Left colon (tissue), 2 donors: ENCODE data around the gene ATP2C2. TPM values are rescaled to one million over a fixed set of nuclear protein-coding genes. Genes with fewer than 3 reads are reported as not detected.

Experiments used
- ATAC-seq: fragments of 200-7000 bp; cut with Tn5 transposase; one replicate; pipeline ENCODE4 v1.9.1; 2020; ENCODE audit warnings: mild to moderate bottlenecking, moderate library complexity
- DNase-seq, 2 donors: peaks; one replicate each; pipeline ENCODE4 v3.0.0-alpha.2; 2020
- intact Hi-C, 2 donors: fragments of 100-400 bp; cut with DNase I in 1 of 2; cut with micrococcal nuclease in 1 of 2; formaldehyde crosslinking; loops; one replicate each; pipeline versions ENCODE4 v1.11.2 to v1.14.0; 2022; cut with DNase I, micrococcal nuclease
- total RNA-seq, 2 donors: library from RNA; stranded (reverse); fragmentation: NEBNext Ultra II Directional; extraction: Animal tissue kit (Norgen Biotek cat#: 25700); gene quantifications; one replicate each; pipeline ENCODE4 v1.2.1, GENCODE V29; 2021
- donor health status: DM: no; HTN: no; CAD: no.
- donor health status: DM: yes; HTN: yes; CAD: no.

ATP2C2 gene
- total RNA-seq, 2 donors from 2014 or later: 188 to 253 TPM

DNA sequence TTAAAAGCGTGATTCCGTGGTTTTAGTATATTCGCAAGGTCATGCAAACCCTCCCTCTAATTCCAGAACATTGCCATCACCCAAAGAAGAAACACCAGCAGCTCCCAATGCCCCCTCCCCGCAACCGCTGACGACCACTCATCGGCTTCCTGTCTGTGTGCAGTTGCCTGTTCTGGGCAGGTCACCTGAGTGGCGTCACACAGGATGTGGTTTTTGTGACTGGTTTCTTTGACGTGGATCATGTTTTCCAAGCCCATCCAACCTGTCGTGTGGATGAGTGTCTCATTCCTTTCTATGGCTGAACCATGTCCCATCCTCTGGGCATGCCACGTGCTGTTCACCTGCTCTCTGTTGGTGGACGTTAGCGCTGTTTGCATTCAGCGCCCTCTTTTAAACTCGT is 8.2 kb upstream of the ATP2C2 start:
- DNase-seq (peak in 1 of 2 donors; percentile 20), ATAC-seq (no peak)
- intact Hi-C loops: no loop called here

DNA sequence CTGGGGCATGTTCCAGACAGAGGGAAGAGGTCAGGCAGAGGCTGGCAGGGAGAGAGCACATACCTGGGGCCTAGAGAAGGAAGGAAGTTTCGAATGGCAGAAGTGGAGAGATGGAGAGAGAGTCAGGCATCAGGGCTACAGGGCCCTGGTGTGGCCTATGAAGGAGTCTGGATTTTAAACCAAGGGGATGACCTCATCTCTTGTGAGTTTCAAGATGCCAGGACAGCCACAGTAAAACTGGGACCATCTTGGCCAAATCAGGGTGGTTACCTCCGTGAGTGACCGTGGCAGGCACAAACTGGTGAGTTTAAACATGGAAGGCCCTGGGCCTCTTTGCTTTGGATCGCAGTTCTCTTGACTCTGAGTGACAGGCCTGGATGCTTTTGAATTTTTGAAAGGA is 7.6 kb upstream of the ATP2C2 start:
- ATAC-seq (no peak), DNase-seq (no peak)
- intact Hi-C loops: no loop called here

DNA sequence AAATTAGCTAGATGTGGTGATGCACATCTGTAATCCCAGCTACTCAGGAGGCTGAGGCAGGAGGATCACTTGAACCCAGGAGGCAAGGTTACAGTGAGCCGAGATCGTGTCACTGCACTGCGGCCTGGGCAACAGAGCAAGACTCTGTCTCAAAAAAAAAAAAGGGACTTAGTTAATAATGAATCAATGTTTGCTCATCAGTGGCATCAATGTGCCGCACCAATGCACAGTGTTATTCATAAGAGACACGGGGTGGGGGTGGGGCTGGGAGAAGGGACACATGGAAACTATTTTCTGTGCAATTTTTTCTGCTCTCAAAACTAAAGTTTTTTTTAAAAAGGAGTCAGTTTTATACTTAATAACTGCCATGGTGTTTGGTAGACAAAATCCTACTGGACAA is 6.8 kb upstream of the ATP2C2 start:
- intact Hi-C loops: no loop called here
- ATAC-seq (no peak), DNase-seq (no peak)

DNA sequence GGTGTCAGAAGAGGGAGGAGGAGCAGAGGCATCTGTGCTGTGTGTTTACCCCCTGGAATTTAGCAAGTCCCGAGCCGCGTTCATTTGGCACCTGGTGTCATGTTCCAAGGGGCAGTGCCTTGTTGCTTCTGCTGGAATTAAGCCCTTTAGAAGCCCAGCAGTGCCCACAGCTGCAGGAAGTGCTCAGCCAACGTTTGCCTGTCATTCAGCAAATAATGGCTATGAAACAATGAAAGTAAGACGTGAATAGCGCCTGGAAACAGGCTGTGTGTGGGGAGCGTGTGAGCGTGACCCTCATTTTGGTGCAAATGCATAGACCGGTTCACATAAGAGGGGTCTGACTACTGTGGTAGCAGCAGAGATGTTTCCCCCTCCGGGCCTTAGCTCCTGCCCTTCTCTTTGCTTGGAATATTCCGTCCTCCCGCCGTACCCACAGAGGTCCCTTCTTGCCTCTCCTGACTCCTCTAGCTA is 5.8 kb upstream of the ATP2C2 start:
- peak; percentile 27 for ATAC-seq

DNA sequence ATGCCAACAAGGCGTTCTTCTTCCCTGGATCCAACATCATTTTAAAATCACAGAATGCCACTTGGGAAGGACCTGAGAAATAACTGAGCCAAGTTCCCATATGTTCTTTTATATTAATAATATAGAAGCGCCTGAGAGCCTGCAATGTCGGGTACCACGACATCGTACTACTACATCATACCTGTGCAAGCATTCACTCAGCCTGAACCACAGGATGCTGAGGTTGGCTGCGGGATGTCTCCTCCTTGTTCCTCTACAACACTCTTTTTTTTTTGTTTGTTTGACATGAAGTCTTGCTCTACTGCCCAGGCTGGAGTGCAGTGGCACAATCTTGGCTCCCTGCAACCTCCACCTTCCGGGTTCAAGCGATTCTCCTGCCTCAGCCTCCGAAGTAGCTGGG is 2.1 kb upstream of the ATP2C2 start:
- intact Hi-C loops: no loop called here
- ATAC-seq: no peak
- no peak for DNase-seq

More for the DNA sequence above, 5.8 kb upstream of the ATP2C2 start:
- DNase-seq: peak in 1 of 2 donors; percentile 62
- intact Hi-C loops: no loop called here

DNA sequence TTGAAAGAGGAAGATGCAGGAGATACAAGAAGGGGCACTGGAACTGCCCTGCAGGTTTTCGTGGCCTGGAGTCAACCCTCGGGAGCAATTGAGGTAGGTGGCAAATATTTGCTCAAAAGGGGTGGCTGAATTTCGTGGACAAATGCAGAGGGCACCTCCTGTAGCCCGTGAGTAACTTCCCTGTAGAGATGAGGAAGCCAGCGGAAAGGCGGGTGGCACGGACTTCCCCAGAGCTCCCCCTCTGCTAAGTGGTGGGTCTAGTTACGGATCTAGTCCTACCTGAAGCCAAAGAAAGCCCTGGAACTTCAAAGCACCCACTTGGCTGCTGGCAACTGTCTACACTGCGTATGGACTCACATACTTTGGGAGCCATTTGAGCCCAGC is 1.0 kb upstream of the ATP2C2 start:
- DNase-seq: peak; percentile 68 to 74
- intact Hi-C loops: no loop called here
- peak; percentile 49 for ATAC-seq

DNA sequence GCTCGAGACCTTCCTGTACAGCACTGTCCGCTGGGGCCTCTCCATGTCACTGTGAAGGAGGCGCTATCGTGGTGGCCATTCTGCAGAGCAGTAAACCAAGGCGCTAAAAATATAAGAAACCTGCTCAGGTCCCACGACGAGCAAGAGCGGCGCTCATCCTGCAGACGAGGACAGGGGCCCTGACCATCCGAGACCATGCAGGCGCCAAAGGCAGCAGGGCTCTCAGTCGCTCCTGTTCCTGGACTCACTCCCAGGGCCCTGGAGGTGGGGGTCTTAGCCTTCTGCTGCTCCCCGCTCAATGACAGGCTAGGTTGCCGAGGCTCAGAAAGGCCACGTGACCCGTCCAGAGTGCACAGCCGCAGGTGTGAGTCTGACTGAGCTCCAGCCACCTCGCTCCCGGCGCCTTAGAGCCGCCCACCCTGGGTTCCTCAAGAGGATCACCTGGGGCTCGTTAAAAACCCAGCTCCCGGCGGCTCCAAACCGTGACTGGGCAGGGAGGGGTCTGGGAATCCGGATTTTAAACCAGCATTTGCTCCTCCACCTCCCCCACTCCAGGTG is 509 bp upstream of the ATP2C2 start:
- ATAC-seq (peak; percentile 50), DNase-seq (peak; percentile 69 to 73)
- intact Hi-C loops: no loop called here

DNA sequence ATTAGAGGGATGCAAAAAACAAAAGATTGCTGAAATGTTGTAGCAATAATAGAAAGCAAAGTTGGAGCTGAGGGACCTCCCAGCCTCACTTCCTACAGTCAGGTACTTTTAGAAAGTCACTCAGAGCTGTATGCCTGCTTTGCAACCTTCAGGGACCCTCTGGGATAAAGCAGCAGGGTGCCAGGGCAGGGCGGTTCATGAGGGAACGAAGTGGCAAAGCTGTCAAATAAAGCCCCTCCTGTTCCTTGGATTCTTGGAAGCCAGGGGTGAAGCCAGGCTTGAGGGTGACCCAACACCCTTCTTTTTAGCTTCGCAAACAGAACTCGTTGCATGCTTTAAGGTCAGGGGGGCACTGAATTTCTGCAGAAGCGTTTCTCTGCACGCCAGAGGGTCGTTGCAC is 767 bp downstream of the ATP2C2 start:
- DNase-seq: no peak

DNA sequence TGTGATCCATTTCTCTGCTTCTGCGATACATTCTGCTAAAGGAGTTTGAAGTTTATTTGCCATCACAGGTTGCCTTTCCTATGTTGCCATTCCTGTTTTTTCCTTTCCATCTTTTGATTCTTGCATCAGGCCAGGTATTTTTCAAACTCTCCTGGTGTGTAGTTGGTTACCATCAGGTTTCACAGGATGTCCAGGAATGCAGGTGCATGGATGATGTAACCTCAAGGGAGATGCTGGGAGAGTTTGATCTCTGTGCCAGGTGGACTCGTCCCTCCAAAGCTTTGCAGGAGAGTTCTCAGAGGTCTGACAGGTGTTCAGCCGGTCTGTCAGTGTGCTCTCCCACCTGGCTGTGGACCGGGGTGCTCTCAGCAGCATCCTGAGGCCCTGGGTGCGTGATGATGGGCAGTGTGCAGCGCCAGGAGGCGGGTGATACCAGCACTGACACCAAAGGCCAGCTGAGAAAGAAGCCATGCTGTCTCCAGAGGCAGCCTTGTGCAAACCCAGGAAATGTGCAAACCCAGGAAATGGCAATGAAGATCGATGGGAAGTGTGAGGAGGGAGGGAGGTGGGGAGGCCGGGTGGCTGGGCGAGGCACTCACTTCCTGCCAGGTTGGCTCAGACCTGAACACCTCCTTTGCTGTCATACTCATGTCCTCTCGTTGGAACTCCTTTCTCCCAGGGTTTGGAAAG is 1.7 kb downstream of the ATP2C2 start:
- DNase-seq (peak; percentile 68 to 80), ATAC-seq (peak; percentile 60)
- intact Hi-C loops: no loop called here

More for the DNA sequence above, 767 bp downstream of the ATP2C2 start:
- no peak for ATAC-seq
- intact Hi-C loops: no loop called here

DNA sequence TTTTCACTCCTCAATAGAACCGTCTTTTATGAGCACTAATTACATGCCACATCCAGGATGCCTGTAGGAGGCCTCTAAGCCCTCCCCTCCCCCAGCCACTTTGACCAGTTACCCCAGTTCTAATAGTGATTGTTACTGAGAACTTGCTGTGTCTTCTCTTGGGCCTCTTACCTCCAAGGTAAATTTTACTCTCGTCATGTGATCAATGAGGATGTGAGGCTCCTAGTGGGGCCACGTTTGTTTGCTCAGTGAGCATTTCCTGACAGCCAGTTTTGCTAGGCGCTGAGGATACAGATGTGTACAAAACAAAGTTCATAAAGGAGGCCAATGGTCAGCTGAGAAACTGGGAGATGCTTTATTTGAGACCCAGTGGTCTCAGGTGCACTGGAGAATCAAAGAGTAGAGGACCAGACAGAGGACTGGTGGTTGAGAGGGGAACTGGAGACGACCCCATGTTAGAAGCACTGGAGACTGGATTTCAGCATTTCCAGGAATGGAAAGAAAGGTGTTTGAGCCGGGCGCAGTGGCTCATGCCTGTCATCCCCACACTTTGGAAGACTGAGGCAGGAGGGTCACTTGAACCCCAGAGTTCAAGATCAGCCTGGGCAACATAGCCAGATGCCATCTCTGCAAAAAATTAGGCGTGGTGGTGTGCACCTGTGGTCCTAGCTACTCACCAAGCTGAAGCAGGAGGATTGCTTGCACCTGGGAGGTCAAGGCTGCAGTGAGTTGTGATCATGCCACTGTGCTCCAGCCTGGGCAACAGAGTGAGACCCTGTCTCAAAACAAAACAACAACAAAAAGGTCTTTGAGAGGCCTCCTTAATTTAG is 2.6 kb downstream of the ATP2C2 start:
- DNase-seq (peak in 1 of 2 donors; percentile 63), ATAC-seq (peak; percentile 30)
- intact Hi-C loops: no loop called here

DNA sequence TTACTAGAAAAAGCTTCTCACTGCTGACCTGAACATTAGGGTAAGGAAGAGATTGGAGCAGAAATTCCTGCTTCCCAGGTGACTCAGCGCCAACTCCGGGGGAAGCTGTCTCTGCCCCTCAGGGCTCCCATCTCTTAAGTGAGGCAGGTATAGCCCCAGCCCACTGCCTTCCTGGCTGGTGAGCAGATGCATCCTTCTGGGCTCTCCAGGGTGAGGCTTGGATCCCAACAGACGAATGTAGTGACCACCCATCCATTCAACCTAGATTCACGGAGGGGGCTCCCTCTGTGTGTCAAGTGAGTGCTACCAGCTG is 3.2 kb downstream of the ATP2C2 start:
- intact Hi-C loops: no loop called here

DNA sequence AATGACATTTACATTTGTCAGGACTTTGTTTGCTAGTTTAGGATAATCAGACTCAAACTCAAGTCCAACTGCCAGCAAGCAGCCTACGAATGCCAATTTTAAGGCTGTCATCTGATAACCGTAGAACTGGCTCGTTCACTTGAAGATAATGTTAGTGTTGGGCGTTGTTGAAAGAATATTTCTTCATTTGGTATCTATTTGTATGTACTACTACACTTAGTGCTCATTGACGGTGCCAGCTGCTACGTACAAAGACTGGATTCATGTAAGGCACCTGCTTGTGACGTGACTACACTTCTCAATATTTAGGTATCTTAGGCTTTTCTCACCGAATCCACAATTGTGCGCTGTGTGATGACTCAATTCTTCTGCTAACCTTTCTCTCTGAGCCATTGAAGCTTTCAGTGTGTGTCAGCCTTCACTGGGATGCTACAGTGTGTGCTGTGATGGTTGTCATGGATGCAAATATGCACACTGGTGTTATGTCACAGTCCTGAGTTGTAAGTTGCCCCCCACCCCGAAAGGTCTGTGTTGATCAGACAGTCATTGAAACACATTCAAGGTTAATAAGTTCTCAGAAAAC is 5.7 kb downstream of the ATP2C2 start:
- intact Hi-C loops: no loop called here
- ATAC-seq (no peak), DNase-seq (no peak)

More for the DNA sequence above, 3.2 kb downstream of the ATP2C2 start:
- ATAC-seq: no peak
- no peak for DNase-seq

DNA sequence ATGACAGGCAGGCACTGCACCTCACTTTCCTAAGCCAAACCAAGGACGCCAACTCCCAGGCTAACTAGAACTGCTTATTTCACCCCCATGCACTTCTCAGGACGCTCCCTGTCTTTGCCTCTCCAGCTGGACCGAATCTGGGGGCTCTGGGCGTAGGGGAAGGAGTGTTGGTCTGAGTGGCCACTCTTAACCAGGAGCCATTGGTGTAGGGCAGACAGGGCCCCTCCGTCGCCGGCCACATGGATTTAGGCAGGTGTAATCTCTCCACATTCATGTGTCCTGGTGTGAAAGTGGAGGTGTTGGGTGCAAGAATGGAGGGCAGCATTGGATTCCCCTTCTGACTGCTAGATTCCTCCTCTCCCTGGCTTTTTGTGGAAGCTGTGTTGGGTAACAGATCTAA is 9.8 kb downstream of the ATP2C2 start:
- no peak for ATAC-seq
- DNase-seq: no peak

DNA sequence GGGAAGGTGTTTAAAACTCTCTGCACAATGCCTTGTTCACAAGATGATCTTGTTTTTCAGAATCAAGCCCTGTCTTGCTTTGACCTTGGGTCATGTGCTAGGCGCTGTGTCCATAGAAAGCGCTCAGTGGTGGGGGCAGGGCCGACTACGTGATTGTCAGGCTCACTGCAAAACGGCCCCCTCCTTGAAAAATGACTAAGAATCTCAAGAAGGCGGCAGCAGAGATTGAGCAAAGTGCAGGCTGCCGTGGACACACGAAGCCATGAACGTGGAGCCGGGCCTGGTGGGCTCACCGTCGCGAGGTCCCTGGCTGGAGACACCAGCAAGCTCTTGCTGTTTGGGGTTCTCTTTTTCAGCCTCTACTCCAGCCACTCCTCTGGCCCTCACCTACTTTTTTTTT is 10.2 kb downstream of the ATP2C2 start:
- ATAC-seq (no peak), DNase-seq (no peak)
- intact Hi-C loops: no loop called here

More for the DNA sequence above, 9.8 kb downstream of the ATP2C2 start:
- intact Hi-C loops: no loop called here

DNA sequence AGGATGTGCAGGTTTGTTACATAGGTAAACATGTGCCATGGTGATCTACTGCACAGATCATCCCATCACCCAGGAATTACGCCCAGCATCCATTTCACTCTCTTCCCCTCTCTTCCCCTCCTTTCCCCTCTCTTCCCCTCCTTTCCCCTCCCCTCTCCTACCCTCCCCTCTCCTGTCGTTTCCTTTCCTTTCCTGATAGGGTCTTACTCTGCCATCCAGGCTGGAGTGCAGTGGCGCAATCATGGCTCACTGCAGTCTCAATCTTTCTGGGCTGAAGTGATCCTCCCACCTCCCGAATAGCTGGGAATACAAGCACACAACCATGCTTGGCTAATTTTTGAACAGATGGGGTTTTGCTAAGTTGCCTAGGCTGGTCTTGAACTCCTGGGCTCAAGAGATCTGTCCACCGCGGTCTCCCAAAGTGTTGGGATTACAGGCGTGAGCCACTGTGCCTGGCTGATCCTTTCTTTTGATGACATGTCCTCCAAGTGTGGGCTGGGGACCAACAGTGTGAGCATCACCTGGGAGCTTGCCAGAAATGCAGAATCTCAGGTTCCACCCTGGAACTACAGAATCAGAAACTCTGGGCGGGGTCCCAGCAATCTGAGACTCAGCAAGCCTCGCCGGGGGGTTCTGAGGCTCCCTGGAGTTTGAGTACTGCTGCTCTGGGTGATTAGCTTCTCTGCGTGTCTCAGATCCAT is 10.8 kb downstream of the ATP2C2 start:
- DNase-seq (no peak), ATAC-seq (no peak)
- intact Hi-C loops: no loop called here

DNA sequence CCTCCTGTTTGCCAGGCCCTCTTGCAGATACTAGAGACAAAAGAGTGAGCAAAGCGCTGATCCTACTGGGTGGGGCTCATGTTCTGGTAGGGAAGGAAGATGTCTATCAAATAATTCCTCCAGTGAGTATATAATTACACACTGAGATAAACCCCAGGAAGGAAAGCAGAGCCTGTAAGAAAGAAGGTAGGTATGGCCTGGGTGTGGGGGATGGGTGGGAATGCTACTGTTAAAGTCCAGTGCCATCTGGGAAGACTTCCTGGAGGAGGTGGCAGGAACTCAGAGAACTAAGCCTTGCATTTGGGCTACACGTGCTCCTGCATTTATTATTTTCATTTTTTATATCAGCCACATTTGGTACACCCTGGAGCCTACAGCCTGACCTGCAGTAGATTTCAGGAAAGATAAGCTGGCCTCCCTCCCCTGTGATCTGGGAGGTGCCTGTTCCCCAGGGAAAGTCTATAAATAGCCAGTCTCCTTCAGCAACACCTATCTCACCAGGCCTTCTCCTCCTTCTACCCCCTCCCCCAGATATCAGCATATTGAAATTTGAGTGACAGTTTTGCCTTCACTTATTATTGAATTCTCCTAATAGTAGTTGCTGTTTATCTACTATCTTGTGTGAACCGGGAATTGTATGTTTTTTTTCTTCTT is 11.5 kb downstream of the ATP2C2 start:
- peak; percentile 79 for ATAC-seq
- peak in 1 of 2 donors; percentile 81 for DNase-seq
- intact Hi-C loops: no loop called here

DNA sequence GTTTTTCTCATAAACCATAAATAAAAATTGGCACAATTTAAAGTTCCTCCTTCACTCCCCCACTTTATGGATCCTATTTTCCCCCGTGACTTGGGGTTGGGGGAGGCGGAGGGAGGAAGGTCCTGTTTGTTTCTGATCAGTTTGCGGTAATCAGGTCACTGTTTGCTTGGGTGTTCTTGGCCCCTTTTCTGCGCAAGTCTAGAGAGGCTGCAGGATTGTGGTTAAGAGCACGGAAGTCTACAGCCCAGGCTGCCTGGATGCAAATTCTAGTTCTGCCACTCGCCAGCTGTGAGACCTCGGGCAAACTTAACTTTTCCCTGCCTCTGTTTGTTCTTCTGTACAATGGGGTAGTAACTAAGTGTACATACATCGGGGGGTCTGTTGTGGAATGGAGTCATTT is 12.1 kb downstream of the ATP2C2 start:
- no peak for ATAC-seq
- intact Hi-C loops: no loop called here

DNA sequence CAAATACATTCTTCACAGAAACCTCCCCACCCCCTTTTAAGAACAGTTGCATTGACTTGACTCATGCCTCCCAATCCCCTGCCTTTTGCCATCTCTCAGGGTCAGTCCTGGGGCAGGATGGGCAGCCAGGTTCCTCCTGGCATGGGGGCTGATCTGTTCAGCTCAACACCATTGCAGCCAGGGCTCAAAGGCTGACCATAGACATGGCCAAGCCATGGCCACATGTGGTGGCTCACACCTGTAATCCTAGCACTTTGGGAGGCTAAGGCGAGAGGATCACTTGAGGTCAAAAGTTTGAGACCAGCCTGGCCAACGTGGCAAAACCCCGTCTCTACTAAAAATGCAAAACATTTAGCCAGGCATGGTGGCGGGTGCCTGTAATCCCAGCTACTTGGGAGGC is 14.1 kb downstream of the ATP2C2 start:
- DNase-seq (no peak), ATAC-seq (no peak)
- intact Hi-C loops: no loop called here

More for the DNA sequence above, 12.1 kb downstream of the ATP2C2 start:
- no peak for DNase-seq

DNA sequence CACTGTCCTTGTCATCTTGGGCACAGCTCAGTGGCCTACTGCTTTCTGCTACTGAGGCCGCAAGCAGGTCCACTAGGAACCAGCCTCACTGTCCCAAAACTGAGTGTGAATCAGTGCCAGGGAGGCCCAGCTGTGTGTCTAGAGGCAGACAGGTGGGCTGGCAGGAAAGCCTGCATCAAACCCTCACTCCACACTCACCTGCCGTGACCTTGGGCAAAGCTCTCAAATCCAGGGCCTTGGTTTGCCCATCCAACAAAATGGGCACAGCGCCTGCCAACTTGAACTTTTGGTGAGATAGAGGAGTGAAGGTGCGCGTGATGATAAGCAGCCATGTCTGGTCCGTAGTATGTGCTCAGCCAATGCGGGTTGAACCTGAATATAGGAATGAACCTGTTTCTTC is 14.8 kb downstream of the ATP2C2 start:
- no peak for ATAC-seq
- no peak for DNase-seq
- intact Hi-C loops: no loop called here
